NOMO-1 treated with DMSO at 0.1 percent for 48 hours (cell line): ENCODE measurements around the gene FAM110D.

Experiments
- DNase-seq: peaks from one replicate; lab custom pipeline; 2025; ENCODE audit not compliant: unreplicated experiment; lab: John Stamatoyannopoulos, UW

The FAM110D gene

DNA sequence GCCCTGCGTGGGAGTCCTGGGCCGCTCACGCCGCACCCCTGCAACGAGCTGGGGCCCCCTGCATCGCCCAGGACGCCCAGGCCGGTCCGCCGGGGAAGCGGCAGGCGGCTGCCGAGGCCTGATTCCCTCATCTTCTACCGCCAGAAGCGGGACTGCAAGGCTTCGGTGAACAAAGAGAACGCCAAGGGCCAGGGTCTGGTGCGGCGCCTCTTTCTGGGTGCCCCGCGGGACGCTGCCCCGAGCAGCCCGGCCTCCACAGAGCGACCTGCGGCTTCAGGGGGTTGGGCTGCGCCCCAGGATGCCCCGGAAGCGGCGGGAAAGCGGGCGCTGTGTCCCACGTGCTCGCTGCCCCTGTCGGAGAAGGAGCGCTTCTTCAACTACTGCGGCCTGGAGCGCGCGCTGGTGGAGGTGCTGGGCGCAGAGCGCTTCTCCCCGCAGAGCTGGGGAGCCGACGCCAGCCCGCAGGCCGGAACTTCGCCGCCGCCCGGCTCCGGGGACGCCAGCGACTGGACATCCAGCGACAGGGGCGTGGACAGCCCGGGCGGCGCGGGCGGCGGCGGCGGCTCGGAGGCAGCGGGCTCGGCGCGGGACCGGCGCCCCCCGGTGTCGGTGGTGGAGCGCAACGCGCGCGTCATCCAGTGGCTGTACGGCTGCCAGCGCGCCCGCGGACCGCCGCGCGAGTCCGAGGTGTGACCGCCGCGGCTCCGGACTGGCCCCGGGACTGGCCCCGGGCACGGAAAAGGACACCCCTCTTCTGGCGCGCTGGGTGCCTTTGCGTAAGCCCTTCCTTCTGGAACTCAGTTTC lies 2.7 kb downstream of the FAM110D start:
- DNase-seq = peak; percentile 36

DNA sequence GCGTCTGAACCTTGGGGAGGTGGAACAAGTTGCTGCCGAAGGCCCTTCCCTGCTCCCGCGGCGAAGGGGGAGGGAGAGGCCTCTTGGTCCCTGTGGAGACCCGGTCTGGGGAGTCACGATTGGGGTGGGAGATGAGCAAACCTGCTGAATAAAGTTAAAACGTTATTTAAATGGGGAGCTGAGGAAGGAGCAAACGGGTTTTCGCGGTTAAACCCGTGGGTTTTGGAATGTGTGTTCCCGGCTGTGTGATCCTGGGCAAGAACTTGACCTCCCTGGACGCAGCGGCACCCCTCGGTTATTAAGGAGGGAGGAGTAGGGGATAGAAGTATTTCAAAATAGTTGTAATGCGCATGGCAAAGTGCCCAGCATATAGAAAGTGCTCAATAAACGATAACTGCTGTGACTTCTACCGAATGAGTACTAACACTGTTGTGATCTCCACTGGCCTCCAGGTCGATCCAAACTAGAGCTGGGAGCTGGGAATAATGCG lies 3.4 kb downstream of the FAM110D start:
- no peak for DNase-seq

DNA sequence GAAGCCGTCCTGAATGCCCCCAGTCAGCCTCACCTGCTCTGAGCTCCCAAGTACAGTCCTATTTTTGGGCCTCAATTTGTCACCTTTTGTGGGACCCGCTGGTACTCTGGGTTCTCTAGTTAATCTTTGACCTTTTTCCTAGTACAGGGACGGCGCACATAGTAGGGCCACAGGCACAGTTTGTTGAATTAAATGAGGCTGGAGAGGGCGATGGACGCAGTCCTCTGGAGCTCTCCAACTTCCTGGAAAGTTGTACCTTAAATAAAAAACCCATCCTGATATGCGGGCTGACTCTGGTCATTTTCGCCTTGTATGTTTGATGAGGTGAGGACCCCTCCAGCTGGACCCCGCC lies 4.8 kb downstream of the FAM110D start:
- DNase-seq = no peak

DNA sequence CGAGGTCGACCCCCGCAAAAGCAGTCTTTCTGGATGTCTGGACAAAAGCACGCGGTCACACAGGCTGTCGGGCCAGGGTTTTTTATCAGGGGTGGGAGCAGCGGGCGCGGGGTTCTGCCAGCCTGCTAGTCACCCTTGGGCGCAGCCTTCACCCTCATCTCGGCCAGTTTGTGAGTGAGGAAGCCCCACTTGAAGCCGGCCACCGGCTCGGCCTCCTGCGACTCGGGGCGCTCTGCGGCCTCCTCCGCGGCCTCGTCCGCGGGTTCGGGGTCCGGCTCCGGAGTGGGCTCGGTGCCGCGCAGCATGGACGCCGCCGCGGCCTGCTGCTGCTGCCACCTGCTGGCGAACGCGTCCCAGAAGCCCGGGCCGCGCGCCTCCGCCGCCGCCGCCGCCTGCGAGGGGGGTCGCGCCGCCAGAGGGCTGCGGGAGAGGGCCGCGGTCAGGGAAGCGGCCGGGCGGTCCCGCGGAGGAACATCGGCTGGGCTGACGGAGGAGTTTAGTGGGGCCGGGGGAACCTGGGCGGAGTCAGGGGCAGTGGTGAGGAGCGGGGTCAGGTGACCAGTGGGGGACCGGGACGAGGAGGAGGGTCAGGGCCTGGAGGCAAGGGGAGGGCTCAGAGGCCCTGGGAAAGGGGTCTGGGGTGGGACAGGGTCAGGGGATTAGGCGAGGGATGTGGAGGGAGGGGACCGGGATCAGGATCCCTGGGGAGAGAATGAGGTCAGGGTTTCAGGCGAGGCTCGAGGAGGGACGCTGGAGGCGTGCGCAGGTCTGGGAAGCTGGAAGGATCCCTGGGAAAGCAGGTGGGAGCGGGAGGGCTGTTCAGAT lies 5.4 kb downstream of the FAM110D start:
- DNase-seq = no peak

DNA sequence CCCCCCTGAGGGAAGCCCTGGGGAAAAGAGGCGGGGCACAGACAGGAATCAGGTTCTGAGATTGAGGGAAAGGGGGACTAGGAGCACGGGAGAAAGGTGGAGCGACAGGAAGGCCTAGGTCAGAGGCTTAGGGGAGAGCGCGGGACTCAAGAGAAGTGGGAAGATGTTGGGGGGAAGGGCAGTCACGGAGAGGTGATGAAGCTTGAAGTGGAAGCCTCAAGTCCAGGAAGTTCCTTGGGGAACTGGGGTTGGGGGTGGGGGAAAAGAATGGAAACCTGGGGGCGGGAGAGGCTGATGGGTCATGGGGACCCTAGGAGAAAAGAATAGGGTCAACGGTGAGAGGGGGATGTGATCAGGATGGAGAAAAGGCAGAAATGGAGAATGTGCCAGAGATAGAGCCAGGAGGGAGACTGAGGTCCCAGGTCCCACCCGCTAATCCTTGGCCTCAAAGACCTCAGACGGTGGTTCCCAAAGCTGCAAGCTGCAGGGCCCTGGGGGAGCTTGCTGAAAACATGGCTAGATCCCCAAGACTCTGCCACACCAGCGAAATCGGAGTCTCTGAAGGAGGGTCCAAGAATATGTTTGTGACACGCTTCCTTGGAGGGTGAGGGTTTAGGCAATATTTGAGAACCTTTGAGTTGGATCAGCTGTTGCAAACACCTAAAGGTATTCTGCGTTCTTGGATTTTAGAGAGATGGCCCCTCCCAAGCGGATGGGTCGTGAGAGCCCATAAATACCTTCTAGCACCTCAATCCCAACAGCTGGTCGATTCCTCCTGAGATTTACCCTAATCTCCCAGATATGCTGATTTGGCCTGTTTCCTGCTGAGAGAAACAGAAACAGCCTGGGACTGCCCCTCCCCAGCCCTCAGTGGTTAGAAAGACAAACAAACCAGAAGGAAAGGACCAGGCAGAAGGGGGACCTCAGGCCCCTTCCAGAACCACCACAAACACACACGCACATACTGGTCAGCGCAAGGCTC lies 6.3 kb downstream of the FAM110D start:
- no peak for DNase-seq

DNA sequence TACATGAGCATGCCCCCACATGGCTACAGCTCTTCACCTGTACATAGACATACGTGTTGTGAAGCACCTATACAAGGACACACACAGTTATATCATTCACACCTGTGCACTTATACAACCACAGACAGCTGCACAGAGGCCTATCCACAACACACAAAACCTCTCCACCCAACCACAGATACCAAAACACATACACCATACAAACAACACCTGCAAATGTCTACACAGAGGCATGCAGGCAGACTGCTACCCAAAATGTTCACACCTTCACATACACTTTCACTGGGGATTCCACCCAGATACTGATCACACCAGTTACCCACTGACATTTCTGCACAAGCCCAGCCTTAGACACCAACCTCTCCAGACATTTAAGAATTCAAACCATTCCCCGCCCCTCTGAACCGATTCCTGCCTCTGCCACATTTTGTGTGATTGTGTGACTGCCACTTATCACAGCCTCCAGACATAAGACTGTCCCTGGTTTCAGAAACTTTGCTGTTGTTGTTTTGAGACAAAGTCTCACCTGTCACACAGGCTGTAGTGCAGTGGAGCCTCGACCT lies 7.9 kb downstream of the FAM110D start:
- no peak for DNase-seq

DNA sequence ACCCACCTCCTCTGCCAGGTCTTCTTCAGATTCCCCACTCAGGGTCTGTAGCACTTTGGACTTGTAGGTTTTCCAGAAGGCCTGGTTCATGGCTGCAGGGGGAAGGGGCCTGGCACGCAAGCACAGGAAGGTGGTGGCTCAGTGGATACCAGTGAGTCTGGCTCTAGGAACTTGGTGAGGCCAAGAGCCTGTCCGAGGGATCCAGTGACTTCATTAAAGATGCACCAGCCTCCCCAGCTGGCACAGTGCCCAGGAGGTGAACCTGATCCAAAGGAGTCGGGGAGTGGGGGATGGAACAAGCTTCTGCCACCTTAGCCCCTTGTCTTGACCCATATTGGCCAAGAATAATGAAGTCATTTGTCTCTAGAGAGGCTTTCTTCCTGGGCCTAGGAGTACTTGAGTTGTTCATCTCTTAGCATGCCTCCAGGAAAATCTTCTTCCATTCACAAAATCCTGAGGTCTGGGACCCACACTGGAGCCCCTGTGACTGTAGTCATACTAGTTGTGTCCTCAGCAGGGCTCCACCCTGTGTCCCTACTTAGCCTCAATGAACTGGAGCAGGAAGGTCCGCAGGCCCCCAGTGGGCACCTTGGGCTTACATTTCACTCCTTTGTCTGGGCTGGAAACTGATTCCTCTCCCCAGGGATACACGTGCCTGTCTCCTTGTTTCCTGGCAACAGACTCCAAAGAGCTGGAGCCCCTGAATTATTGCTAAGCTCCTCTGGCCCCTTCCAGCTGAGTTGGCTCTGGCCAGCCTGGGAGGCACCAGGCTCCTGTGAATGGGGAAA lies 9.7 kb downstream of the FAM110D start, which contains the start of gene C1orf232:
TSS of gene C1orf232 (minus strand) at position 554 of the 788 bp plus-strand sequence. CDS start at position 90, 464 bp downstream.
- no peak for DNase-seq

DNA sequence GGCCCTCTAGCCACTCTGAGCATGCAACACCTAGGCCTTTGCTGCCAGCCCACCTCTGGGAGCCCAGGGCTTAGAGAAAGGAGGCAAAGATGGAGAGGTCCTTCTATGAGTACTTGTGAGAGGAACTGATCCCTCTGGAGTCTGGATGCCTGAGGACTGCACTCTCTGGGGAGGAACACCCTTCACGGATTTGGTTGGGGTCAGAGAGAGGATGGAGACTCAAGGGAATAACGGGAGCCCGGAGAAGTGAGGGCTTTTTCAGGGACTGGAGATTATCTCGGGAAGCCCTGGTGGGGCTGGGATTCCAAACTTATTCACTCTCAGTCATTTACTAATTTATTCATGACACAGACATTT lies 10.3 kb downstream of the FAM110D start:
- no peak for DNase-seq

DNA sequence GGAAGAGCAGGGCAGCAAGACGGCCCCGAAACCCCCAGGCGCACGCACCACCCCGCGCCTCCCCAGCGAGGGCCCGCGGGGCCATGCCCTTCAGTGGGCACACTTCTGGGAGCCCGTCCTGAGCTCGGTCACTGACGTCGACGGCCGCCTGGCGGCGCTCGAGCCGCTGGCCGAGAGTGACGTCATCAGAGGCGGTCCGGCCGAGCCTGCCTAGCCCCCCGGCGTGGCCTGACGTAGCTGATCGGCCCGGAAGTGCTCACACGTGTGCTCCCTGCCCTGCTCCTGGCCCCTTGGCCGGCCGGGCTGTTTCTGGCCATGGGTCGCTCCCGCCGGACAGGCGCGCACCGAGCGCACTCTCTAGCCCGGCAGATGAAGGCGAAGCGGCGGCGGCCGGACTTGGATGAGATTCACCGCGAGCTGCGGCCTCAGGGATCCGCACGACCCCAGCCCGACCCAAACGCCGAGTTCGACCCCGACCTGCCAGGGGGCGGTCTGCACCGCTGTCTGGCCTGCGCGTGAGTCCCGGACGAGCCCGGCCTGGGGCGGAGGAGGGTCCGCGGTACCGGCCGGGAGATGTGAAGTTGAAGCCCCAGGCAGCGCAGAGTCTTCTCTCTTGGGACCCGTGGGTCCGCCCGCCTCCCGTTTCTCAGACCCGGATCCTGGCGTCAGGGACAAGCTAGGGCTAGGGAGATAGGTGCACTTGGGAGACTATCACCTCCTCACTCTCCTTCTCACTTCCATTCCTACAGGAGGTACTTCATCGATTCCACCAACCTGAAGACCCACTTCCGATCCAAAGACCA lies 11.0 kb downstream of the FAM110D start, which contains the start of gene ZNF593:
TSS of gene ZNF593 (plus strand) at position 240 of the 803 bp plus-strand sequence. CDS start at position 316, 76 bp downstream.
- DNase-seq = peak; percentile 92

DNA sequence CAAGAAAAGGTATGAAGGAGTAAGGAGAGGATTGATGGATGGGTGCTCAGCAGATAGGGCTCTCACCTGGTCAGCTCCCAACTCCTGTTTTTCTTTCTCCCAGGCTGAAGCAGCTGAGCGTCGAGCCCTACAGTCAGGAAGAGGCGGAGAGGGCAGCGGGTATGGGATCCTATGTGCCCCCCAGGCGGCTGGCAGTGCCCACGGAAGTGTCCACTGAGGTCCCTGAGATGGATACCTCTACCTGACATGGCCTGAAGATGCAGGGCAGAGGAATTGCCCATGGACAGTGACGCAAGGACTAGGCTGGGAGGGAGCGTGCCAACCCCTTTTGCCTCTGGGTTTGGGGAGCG lies 11.6 kb downstream of the FAM110D start:
- DNase-seq = no peak

DNA sequence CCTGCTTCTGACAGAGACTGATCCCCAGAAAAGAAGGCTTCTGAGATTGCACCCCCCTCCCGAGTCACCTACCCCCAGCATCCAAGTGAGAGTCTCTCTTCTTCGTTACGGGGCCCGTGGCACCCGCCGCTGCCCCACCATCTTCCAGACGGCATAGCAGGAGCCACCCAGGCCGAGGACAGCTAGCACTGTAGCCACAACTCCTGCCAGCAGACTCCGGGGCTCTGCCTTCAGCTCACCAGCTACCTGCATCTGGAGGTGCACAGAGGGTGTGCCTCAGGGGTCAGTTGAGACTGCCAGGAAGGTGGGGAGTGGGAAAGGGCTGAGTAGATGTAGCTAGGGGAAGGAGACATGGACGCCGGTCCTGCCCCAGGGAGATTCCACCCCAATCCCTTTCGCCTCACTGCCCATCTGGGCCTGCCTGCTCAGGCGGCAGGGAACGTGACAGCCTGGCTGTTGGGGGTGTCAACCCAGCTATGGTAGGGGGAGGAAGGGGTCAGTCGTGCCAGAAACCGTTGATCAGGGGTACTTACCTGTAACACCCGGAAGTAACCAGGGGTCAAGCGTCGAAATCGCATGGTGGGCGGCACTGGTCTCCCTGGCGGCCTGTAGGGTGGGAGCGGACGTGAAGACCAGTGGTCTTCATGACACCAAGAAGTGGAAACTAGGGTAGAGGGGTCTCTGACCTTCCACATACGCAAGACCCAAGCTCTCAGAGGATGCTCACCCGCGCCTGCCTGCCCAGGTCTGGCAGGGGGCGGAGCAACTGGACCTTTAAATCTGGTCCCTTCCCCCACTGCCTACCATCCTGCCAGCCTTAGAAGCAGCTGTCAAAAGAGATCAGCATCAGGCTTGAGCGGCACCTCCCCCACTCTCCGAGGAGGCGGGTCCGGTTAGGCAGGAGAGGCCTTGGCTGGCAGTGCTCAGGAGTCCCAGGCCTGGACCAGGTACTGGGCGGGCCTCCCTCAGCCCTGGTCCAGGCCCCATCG lies 12.5 kb downstream of the FAM110D start, which contains the start of gene ZNF593OS:
TSS of gene ZNF593OS (minus strand) at position 749 of the 989 bp plus-strand sequence. CDS start at position 578, 171 bp downstream.
- DNase-seq = no peak

DNA sequence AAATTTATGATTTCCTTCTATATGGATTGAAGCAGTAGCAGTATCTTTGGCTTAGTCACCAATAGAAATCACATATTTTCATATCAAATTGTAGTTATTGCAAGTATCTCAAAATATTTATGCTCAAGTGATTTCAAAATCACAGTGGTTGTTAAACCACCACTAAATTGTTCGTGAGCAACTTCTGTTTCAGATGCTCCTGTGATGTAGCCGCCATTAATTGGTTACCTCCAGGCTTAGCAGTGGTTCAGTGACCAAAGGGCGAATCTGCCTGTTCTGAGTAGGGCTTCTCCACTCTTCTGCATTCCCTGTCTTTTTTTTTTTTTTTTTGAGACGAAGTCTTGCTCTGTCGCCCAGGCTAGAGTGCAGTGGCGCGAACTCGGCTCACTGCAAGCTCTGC lies 16.5 kb downstream of the FAM110D start:
- no peak for DNase-seq

DNA sequence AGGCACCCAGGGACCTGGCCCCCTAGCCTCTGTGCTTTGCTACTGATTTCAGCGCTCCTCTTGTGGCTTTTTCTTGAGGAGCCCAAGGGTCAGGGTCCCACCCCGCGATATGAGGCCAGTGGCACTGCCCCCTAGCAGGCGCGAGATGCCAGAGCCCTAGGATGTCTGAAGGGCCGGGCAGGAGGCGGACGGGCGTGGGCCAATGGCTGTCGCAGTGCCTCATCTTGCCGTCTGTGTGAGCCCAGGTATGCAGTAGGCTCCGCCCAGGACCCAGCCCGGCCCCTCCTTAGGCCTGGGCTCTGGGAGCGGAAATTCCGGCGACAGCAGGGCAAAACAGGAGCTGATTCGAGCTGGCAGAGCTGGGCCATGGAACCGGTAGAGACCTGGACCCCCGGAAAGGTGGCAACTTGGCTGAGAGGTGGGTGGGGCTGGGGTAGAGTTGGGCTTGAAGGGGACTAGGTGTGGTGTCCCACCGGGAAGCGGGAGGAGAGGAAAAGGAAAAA lies 18.4 kb downstream of the FAM110D start, which contains the start of gene CNKSR1:
TSS of gene CNKSR1 (plus strand) at position 310 of the 503 bp plus-strand sequence. CDS start at position 367, 57 bp downstream.
- DNase-seq = no peak

DNA sequence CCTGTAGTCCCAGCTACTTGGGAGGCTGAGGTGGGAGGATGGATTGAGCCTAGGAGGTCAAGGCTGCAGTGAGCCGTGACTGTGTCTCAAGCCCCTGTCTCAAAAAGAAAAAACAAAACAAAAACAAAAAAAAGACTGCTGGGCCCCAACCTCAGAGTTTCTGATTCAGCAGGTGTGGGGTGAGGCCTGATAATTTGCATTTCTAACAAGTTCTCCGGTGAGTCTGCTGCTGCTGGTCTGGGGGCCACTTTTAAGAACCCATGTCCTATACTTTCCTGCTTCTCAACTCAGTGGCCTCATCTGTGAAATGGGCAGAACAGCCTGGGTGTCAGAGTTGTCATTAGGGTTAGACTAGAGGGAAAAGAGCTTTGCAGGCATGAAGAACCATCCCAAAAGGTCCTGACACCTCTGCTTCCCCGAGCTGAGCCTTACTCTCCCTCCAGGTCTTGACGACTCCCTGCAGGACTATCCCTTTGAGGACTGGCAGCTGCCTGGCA lies 21.2 kb downstream of the FAM110D start:
- no peak for DNase-seq

DNA sequence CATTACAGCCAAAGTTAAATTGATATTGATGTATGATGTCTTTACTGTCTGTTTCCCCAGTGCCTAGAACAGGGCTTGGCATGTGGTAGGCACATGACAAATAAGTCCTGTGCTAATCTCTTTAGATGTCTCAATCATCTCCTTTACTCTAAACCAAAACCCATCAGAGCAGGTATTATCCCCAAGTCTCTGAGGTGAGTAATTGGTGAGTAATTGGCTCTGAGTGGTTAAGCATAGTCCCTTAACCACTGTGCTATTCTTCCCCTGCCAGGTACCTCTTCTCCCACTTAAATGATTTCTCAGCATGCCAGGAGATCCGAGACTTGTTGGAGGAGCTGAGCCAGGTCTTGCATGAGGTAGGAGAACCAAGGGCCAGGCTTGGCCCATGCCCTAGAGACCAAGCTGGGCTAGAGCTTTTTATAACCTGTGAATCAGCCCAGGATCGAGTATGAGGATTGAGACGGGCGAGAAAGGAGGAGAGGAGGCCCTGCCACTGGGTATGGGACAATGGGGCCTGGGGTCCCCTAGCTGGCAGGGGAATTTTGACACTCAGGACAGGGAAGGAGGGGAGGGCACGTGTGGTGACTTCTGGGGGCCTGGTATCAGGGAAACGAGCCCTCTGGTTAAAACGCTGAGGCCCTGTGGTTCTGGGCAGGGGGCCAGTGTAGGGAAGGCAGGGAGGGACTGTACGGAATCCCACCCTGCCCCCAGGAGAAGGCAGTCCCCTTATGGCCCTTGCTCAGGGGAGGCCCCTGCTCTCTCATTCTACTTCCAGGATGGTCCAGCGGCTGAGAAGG lies 22.9 kb downstream of the FAM110D start:
- no peak for DNase-seq

DNA sequence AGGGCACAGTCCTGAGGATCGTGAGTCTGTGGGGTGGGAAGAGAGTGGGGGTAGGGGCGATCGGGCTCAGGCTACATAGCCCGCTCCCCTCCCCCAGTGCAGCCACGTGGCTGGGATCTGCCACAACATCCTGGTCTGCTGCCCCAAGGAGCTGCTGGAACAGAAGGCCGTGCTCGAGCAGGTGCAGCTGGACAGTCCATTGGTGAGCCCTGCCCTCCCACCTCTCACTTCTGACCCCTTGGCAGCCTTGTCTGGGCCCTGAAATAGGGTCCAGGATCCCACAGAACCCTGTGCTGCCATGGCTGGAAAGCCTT lies 23.5 kb downstream of the FAM110D start:
- no peak for DNase-seq
